CD4-positive, alpha-beta memory T cell (primary cell): ENCODE data around the gene PARP6. TPM values are rescaled to one million over a fixed set of nuclear protein-coding genes. Genes with fewer than 3 reads are reported as not detected.

Experiments used
- CTCF ChIA-PET: fragments of 350-600 bp; sonication (Branson Sonifier 250); formaldehyde crosslinking; loops from one replicate; lab custom pipeline; 2021; ENCODE audit warnings: inconsistent platforms; ENCODE audit not compliant: partially characterized antibody; lab: Charles Lee
- POLR2A ChIA-PET: fragments of 350-600 bp; sonication (Branson Sonifier 250); formaldehyde crosslinking; loops from one replicate; lab custom pipeline; 2021; ENCODE audit not compliant: partially characterized antibody; lab: Charles Lee
- DNase-seq, 5 donors: peaks; one replicate each; pipeline versions ENCODE4 v3.0.0 to v3.0.0-alpha.2; 2020 to 2022; ENCODE audit warnings: mixed read lengths in 1 of 5
- H3K27ac ChIP-seq: one replicate; pipeline ENCODE4 v1.7.0; 2013; ENCODE audit warnings: low read depth, low read length
- H3K27me3 ChIP-seq: 2 replicates; pipeline ENCODE4 v1.7.0; 2013; ENCODE audit warnings: mild to moderate bottlenecking, low read length, moderate library complexity; ENCODE audit not compliant: insufficient read depth
- H3K36me3 ChIP-seq: 2 replicates; pipeline ENCODE4 v1.7.0; 2013; ENCODE audit warnings: mild to moderate bottlenecking, low read length, moderate library complexity; ENCODE audit not compliant: insufficient read depth
- H3K4me1 ChIP-seq: 2 replicates; pipeline ENCODE4 v1.7.0; 2013; ENCODE audit warnings: mild to moderate bottlenecking, low read length, moderate library complexity; ENCODE audit not compliant: insufficient read depth
- H3K4me3 ChIP-seq, 2 donors: one replicate each; pipeline ENCODE4 v1.7.0; 2013; ENCODE audit warnings: low read length in 2 of 2, mild to moderate bottlenecking in 1 of 2
- H3K9me3 ChIP-seq, 2 donors: one replicate each; pipeline ENCODE4 v1.7.0; 2013; ENCODE audit warnings: low read length in 2 of 2, control low read depth in 1 of 2; ENCODE audit not compliant: control insufficient read depth in 1 of 2
- H3K27ac Mint-ChIP-seq, 7 donors: one replicate each; pipeline ENCODE4 v1.8.0; 2020 to 2021; ENCODE audit warnings: mixed read lengths in 7 of 7, mild to moderate bottlenecking in 6 of 7, inconsistent platforms in 3 of 7, moderate library complexity in 3 of 7
- H3K27me3 Mint-ChIP-seq, 2 donors: one replicate each; pipeline ENCODE4 v1.8.0; 2020 to 2021; ENCODE audit warnings: mixed read lengths in 2 of 2
- H3K36me3 Mint-ChIP-seq, 2 donors: one replicate each; pipeline ENCODE4 v1.8.0; 2020 to 2021; ENCODE audit warnings: mixed read lengths in 2 of 2, inconsistent platforms in 1 of 2, mild to moderate bottlenecking in 1 of 2
- H3K4me1 Mint-ChIP-seq, 4 donors: one replicate each; pipeline ENCODE4 v1.8.0; 2020 to 2021; ENCODE audit warnings: mixed read lengths in 4 of 4, mild to moderate bottlenecking in 1 of 4
- H3K4me3 Mint-ChIP-seq, 8 donors: one replicate each; pipeline ENCODE4 v1.8.0; 2020 to 2021; ENCODE audit warnings: mixed read lengths in 8 of 8, mild to moderate bottlenecking in 7 of 8, moderate library complexity in 6 of 8, inconsistent platforms in 3 of 8
- H3K9me3 Mint-ChIP-seq, 8 donors: one replicate each; pipeline ENCODE4 v1.8.0; 2020 to 2021; ENCODE audit warnings: mixed read lengths in 8 of 8, mild to moderate bottlenecking in 5 of 8, inconsistent platforms in 3 of 8, moderate library complexity in 1 of 8
- intact Hi-C: fragments of 100-400 bp; cut with micrococcal nuclease; formaldehyde crosslinking; loops from one replicate; pipeline ENCODE4 v1.15.1; 2023
- polyA plus RNA-seq, 2 donors: library from polyadenylated mRNA; unstranded; fragments of 300-500 nt; fragmentation: Illumina TruSeq; gene quantifications; one replicate each; pipeline ENCODE4 v1.2.3, GENCODE V29; 2021
- total RNA-seq, 2 experiments: library from RNA; stranded (reverse); gene quantifications; one replicate each; pipeline ENCODE4 v1.2.3, GENCODE V29; 2021

The PARP6 gene
- total and polyA plus RNA-seq, 4 experiments from 2014 or later = 7.5 to 111 (median 72.5) TPM

GRCh38 chr15:72242775-72243370 lies 29.5 kb downstream of the PARP6 start:
- no peak for DNase-seq
- Histone ChIP-seq H3K36me3 (peaks cover 22% of the 10 kb centered on the region), H3K4me3 (no peak overlapping the region), H3K9me3 (no peaks in the 10 kb centered on the region), H3K27me3 (no peaks in the 10 kb centered on the region), H3K4me1 (peaks cover 2% of the 10 kb centered on the region), H3K27ac (no peak overlapping the region)
- Mint-ChIP-seq H3K9me3 (no peaks in the 10 kb centered on the region), H3K27ac (peak overlapping the region in 4 of 7 donors; percentile 10 to 79 (median 30)), H3K27me3 (no peaks in the 10 kb centered on the region), H3K4me1 (peaks cover 0 to 1% (median under 1%) of the 10 kb centered on the region in 4 donors), H3K4me3 (no peak overlapping the region), H3K36me3 (peaks cover 40 to 53% of the 10 kb centered on the region in 2 donors)
- intact Hi-C loops = no loop called here
- ChIA-PET CTCF (interaction anchor here (0.6 to 1.8 kb wide), 5 partner anchors 9 to 1303 kb away, joined by 3 to 4 read pairs (median 4); no protein-coding TSS in a partner anchor), POLR2A (interaction anchor here (1.1 to 7.6 kb wide), 3 partner anchors 12 to 133 kb away, joined by 4 to 40 read pairs (median 27); partner anchors contain the start of gene PKM)

- intact Hi-C loops = no loop called here
These were observed 32.7 kb downstream of the PARP6 start for GRCh38 chr15:72239652-72240051.

GRCh38 chr15:72238586-72238985 lies 33.8 kb downstream of the PARP6 start:
- H3K4me1 ChIP-seq = peaks cover 18% of the 10 kb centered on the region
- intact Hi-C loops = no loop called here
- peaks cover 13 to 30% (median 17%) of the 10 kb centered on the region in 4 donors for H3K4me1 Mint-ChIP-seq
- CTCF ChIA-PET = interaction anchor here (1.0 to 4.4 kb wide), 2 partner anchors 8 to 11 kb away, joined by 5 to 25 read pairs; partner anchors contain the start of gene PKM
- H3K27ac Mint-ChIP-seq = no peak overlapping the region
- H3K36me3 ChIP-seq = peaks cover 22% of the 10 kb centered on the region
- no peak overlapping the region for H3K27ac ChIP-seq
- POLR2A ChIA-PET = interaction anchor here (4.9 to 7.6 kb wide), 2 partner anchors 8 to 11 kb away, joined by 27 to 40 read pairs; partner anchors contain the start of gene PKM
- no peaks in the 10 kb centered on the region for H3K9me3 ChIP-seq
- H3K9me3 Mint-ChIP-seq = no peaks in the 10 kb centered on the region
- H3K4me3 Mint-ChIP-seq = no peak overlapping the region
- no peak overlapping the region for H3K4me3 ChIP-seq
- no peak for DNase-seq
- H3K36me3 Mint-ChIP-seq = peaks cover 21 to 31% of the 10 kb centered on the region in 2 donors
- no peaks in the 10 kb centered on the region for H3K27me3 Mint-ChIP-seq
- H3K27me3 ChIP-seq = no peaks in the 10 kb centered on the region

More at GRCh38 chr15:72239652-72240051, 32.7 kb downstream of the PARP6 start:
- Histone ChIP-seq H3K9me3 (no peaks in the 10 kb centered on the region), H3K4me1 (peaks cover 18% of the 10 kb centered on the region), H3K27ac (no peak overlapping the region), H3K36me3 (peaks cover 22% of the 10 kb centered on the region), H3K27me3 (no peaks in the 10 kb centered on the region), H3K4me3 (no peak overlapping the region)
- Mint-ChIP-seq H3K9me3 (no peaks in the 10 kb centered on the region), H3K27ac (peak overlapping the region in 4 of 7 donors; percentile 51 to 80 (median 66)), H3K27me3 (no peaks in the 10 kb centered on the region), H3K4me3 (no peak overlapping the region), H3K36me3 (peaks cover 31 to 42% of the 10 kb centered on the region in 2 donors), H3K4me1 (peaks cover 9 to 21% (median 14%) of the 10 kb centered on the region in 4 donors)
- ChIA-PET POLR2A (interaction anchor here (4.9 to 7.6 kb wide), 2 partner anchors 9 to 12 kb away, joined by 27 to 40 read pairs; partner anchors contain the start of gene PKM), CTCF (interaction anchor here (1.0 to 4.4 kb wide), 3 partner anchors 9 to 39 kb away, joined by 5 to 25 read pairs (median 6); partner anchors contain the start of gene PKM)
- DNase-seq = no peak

GRCh38 chr15:72237853-72238224 lies 34.5 kb downstream of the PARP6 start:
- CTCF ChIA-PET = interaction anchor here (0.8 to 4.4 kb wide), 3 partner anchors 11 to 37 kb away, joined by 4 to 25 read pairs (median 22); no protein-coding TSS in a partner anchor
- H3K4me1 Mint-ChIP-seq = peaks cover 14 to 32% (median 19%) of the 10 kb centered on the region in 4 donors
- Histone ChIP-seq H3K9me3 (no peaks in the 10 kb centered on the region), H3K27ac (no peak overlapping the region), H3K27me3 (no peaks in the 10 kb centered on the region), H3K36me3 (peaks cover 22% of the 10 kb centered on the region), H3K4me3 (no peak overlapping the region), H3K4me1 (peaks cover 21% of the 10 kb centered on the region)
- peak overlapping the region in 4 of 7 donors; percentile 61 to 66 (median 62) for H3K27ac Mint-ChIP-seq
- intact Hi-C loops = no loop called here
- H3K4me3 Mint-ChIP-seq = peak overlapping the region in 1 of 8 donors; percentile 29
- H3K36me3 Mint-ChIP-seq = peaks cover 18 to 25% of the 10 kb centered on the region in 2 donors
- POLR2A ChIA-PET = interaction anchor here (4.9 to 7.6 kb wide), 2 partner anchors 7 to 11 kb away, joined by 27 to 40 read pairs; partner anchors contain the start of gene PKM
- DNase-seq = no peak
- H3K27me3 Mint-ChIP-seq = no peaks in the 10 kb centered on the region
- H3K9me3 Mint-ChIP-seq = no peaks in the 10 kb centered on the region

- Histone ChIP-seq H3K4me1 (peaks cover 27% of the 10 kb centered on the region), H3K27me3 (no peaks in the 10 kb centered on the region), H3K27ac (no peak overlapping the region), H3K4me3 (no peak overlapping the region), H3K9me3 (no peaks in the 10 kb centered on the region), H3K36me3 (peaks cover 17% of the 10 kb centered on the region)
- intact Hi-C loops = no loop called here
- peaks cover 20 to 38% (median 25%) of the 10 kb centered on the region in 4 donors for H3K4me1 Mint-ChIP-seq
- H3K27ac Mint-ChIP-seq = peak overlapping the region; percentile 23 to 81 (median 61)
- H3K36me3 Mint-ChIP-seq = peaks cover 13 to 19% of the 10 kb centered on the region in 2 donors
- peak; percentile 13 to 72 (median 21) for DNase-seq
- POLR2A ChIA-PET = interaction anchor here (7.6 kb wide), 1 partner anchor 10 kb away, joined by 40 read pairs; no protein-coding TSS in a partner anchor
- H3K27me3 Mint-ChIP-seq = no peaks in the 10 kb centered on the region
- CTCF ChIA-PET = interaction anchor here (0.8 to 3.0 kb wide), 2 partner anchors 10 to 37 kb away, joined by 4 to 22 read pairs; no protein-coding TSS in a partner anchor
- no peaks in the 10 kb centered on the region for H3K9me3 Mint-ChIP-seq
- peak overlapping the region in 3 of 8 donors; percentile 22 to 51 (median 29) for H3K4me3 Mint-ChIP-seq
These were observed 35.1 kb downstream of the PARP6 start for GRCh38 chr15:72237029-72237852.

- Histone ChIP-seq H3K36me3 (peaks cover 10% of the 10 kb centered on the region), H3K27me3 (no peaks in the 10 kb centered on the region), H3K4me1 (peaks cover 29% of the 10 kb centered on the region), H3K27ac (no peak overlapping the region), H3K9me3 (no peaks in the 10 kb centered on the region), H3K4me3 (no peak overlapping the region)
- no peak for DNase-seq
- H3K4me3 Mint-ChIP-seq = peak overlapping the region in 1 of 8 donors; percentile 22
- H3K27me3 Mint-ChIP-seq = no peaks in the 10 kb centered on the region
- H3K4me1 Mint-ChIP-seq = peaks cover 27 to 46% (median 32%) of the 10 kb centered on the region in 4 donors
- no peaks in the 10 kb centered on the region for H3K9me3 Mint-ChIP-seq
- POLR2A ChIA-PET = interaction anchor here (7.6 kb wide), 1 partner anchor 9 kb away, joined by 40 read pairs; no protein-coding TSS in a partner anchor
- H3K36me3 Mint-ChIP-seq = peaks cover 7 to 19% of the 10 kb centered on the region in 2 donors
- H3K27ac Mint-ChIP-seq = peak overlapping the region in 6 of 7 donors; percentile 25 to 74 (median 54)
- CTCF ChIA-PET = interaction anchor here (3.0 kb wide), 1 partner anchor 9 kb away, joined by 22 read pairs; no protein-coding TSS in a partner anchor
- intact Hi-C loops = no loop called here
These were observed 35.9 kb downstream of the PARP6 start for GRCh38 chr15:72236381-72237003.
